B cell (primary cell): Measurements from ENCODE around the gene TMEM232. TPM values are rescaled to one million over a fixed set of nuclear protein-coding genes. Genes with fewer than 3 reads are reported as not detected.

Experiments
- ATAC-seq: fragments of 200-7000 bp; cut with Tn5 transposase; one replicate; pipeline ENCODE4 v1.10.0; 2021; ENCODE audit warnings: low read depth, mild to moderate bottlenecking, moderate number of reproducible peaks, moderate library complexity
- CTCF ChIA-PET: fragments of 350-600 bp; sonication (Branson Sonifier 250); formaldehyde crosslinking; loops from one replicate; lab custom pipeline; 2021; ENCODE audit warnings: antibody characterized with exemption, inconsistent platforms; lab: Charles Lee
- POLR2A ChIA-PET: fragments of 350-600 bp; sonication (Branson Sonifier 250); formaldehyde crosslinking; loops from one replicate; lab custom pipeline; 2021; ENCODE audit warnings: antibody characterized with exemption; lab: Charles Lee
- DNase-seq: peaks from one replicate; pipeline ENCODE4 v3.0.0; 2013
- H2AFZ ChIP-seq: 2 replicates; pipeline ENCODE4 v1.6.1; 2012; ENCODE audit warnings: mild to moderate bottlenecking, low read depth, low read length; ENCODE audit not compliant: insufficient read depth, poor library complexity, severe bottlenecking
- H3K27ac ChIP-seq, 2 donors: 1 replicate in 1 of 2; 2 replicates in 1 of 2; pipeline ENCODE4 v1.5.1; 2012 to 2013; ENCODE audit warnings: low read length in 2 of 2, mild to moderate bottlenecking in 2 of 2, moderate library complexity in 1 of 2
- H3K27me3 ChIP-seq, 4 experiments: fragments of 200-600 bp in 1 of 4; sonication (generic) in 1 of 4; replicated peaks in 1 of 4; 1 replicate in 2 of 4; 2 replicates in 2 of 4; pipeline versions ENCODE4 v1.6.1 to v1.7.0; 2013 to 2016; ENCODE audit warnings: low read length in 3 of 4, mild to moderate bottlenecking in 2 of 4, mixed read lengths in 1 of 4, moderate library complexity in 1 of 4; ENCODE audit not compliant: insufficient read depth in 4 of 4, control insufficient read depth in 3 of 4; ENCODE audit errors: control extremely low read depth in 1 of 4
- H3K36me3 ChIP-seq, 2 experiments: replicated peaks in 1 of 2; 1 replicate in 1 of 2; 2 replicates in 1 of 2; pipeline versions ENCODE4 v1.6.1 to v1.7.1; 2013; ENCODE audit warnings: low read length in 1 of 2; ENCODE audit not compliant: insufficient read depth in 2 of 2, control insufficient read depth in 1 of 2; ENCODE audit errors: control extremely low read depth in 1 of 2, extremely low read depth in 1 of 2
- H3K4me1 ChIP-seq, 2 donors: fragments of 200-600 bp in 1 of 2; sonication (generic) in 1 of 2; 1 replicate in 1 of 2; 2 replicates in 1 of 2; pipeline versions ENCODE4 v1.5.1 to v1.6.1; 2013 to 2017; ENCODE audit warnings: low read length in 2 of 2; ENCODE audit not compliant: control insufficient read depth in 2 of 2, insufficient read depth in 2 of 2
- H3K4me2 ChIP-seq: replicated peaks from 2 replicates; pipeline ENCODE3; 2012; ENCODE audit warnings: mild to moderate bottlenecking, low read depth, low read length; ENCODE audit not compliant: poor library complexity, severe bottlenecking
- H3K4me3 ChIP-seq, 5 experiments: fragments of 200-600 bp in 1 of 5; sonication (generic) in 1 of 5; 1 replicate in 3 of 5; 2 replicates in 2 of 5; pipeline versions ENCODE4 v1.5.1 to v1.7.0; 2011 to 2016; ENCODE audit warnings: low read length in 4 of 5, mild to moderate bottlenecking in 4 of 5, low read depth in 2 of 5, control low read depth in 1 of 5, moderate library complexity in 1 of 5; ENCODE audit not compliant: insufficient read depth in 1 of 5; ENCODE audit errors: control extremely low read depth in 1 of 5, extremely low read depth in 1 of 5
- H3K79me2 ChIP-seq: fragments of 200-600 bp; sonication (generic); one replicate; pipeline ENCODE4 v1.6.0; 2016; ENCODE audit warnings: low read length; ENCODE audit not compliant: control insufficient read depth, insufficient read depth
- H3K9ac ChIP-seq: fragments of 200-600 bp; sonication (generic); 2 replicates; pipeline ENCODE4 v1.6.1; 2017; ENCODE audit warnings: mild to moderate bottlenecking, low read length, moderate library complexity
- H3K9me3 ChIP-seq, 3 donors: one replicate each; pipeline versions ENCODE4 v1.6.1 to v1.7.1; 2013; ENCODE audit warnings: low read length in 2 of 3; ENCODE audit not compliant: control insufficient read depth in 2 of 3, insufficient read depth in 1 of 3; ENCODE audit errors: control extremely low read depth in 1 of 3
- H4K20me1 ChIP-seq: 2 replicates; pipeline ENCODE4 v1.6.0; 2012; ENCODE audit warnings: mild to moderate bottlenecking, low read length; ENCODE audit not compliant: insufficient read depth, control insufficient read depth, poor library complexity, severe bottlenecking
- H3K27ac Mint-ChIP-seq: one replicate; pipeline ENCODE4 v1.8.0; 2021; ENCODE audit warnings: mixed read lengths
- H3K27me3 Mint-ChIP-seq: one replicate; pipeline ENCODE4 v1.8.0; 2021; ENCODE audit warnings: mixed read lengths
- H3K4me1 Mint-ChIP-seq: one replicate; pipeline ENCODE4 v1.8.0; 2021; ENCODE audit warnings: mixed read lengths
- H3K4me3 Mint-ChIP-seq: one replicate; pipeline ENCODE4 v1.8.0; 2021; ENCODE audit warnings: mixed read lengths
- H3K9me3 Mint-ChIP-seq: one replicate; pipeline ENCODE4 v1.8.0; 2022; ENCODE audit warnings: mixed read lengths; ENCODE audit not compliant: insufficient read depth
- EZH2 ChIP-seq: IDR thresholded peaks from 2 replicates; pipeline ENCODE4 v1.6.1; 2012; ENCODE audit warnings: borderline replicate concordance, low read depth, mild to moderate bottlenecking, moderate library complexity, low read length; ENCODE audit not compliant: insufficient read depth, poor library complexity, severe bottlenecking
- WGBS: methylation state at CpG from one replicate; pipeline ENCODE4 v1.1.5; 2013; ENCODE audit warnings: missing lambda C conversion rate; ENCODE audit not compliant: insufficient coverage; 5-methylcytosine and 5-hydroxymethylcytosine counted together
- intact Hi-C: fragments of 100-400 bp; cut with micrococcal nuclease; formaldehyde crosslinking; loops from one replicate; pipeline ENCODE4 v1.10.0; 2022
- polyA plus RNA-seq: library from polyadenylated mRNA; depleted of rRNA; stranded (reverse); fragments of >200 nt; gene quantifications from 2 replicates; pipeline ENCODE4 v1.2.3, GENCODE V29; 2012
- total RNA-seq, 2 donors: library from RNA; stranded (reverse); fragments of 120-200 nt in 1 of 2; gene quantifications; 1 replicate in 1 of 2; 2 replicates in 1 of 2; pipeline versions ENCODE4 v1.2.3 to v1.2.4, GENCODE V29; 2013 to 2022
- TF ChIP-seq, protein P1 (sequence below): fragments of 200-600 bp; IDR thresholded peaks from one replicate; pipeline ENCODE4 v1.8.0; 2022; ENCODE audit warnings: antibody characterized with exemption, mild to moderate bottlenecking

The TMEM232 gene
- total and polyA plus RNA-seq, 2 donors (not counting 1 experiment from before 2014, with no cell fraction given), result 0.49 to 2.9 TPM

DNA sequence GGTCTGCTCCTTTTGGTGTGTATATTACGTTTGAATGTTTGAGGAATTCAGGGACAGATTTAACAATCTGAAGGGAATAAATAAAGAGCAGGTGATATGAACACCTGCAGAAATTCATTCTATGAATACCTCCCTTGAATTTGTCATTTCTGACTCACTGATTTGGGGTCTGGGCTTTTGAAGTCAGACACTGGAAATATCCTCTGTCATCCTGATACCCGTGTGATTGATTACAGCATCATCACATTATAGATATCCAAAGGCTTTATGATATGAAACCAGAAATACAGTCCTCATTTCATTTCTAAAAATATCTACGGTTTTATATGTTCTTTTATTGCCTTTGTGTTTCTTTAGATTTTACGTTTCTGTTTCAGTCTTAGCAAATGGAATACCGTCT is 68.5 kb downstream of the TMEM232 start:
- Mint-ChIP-seq H3K27ac (no peak overlapping the region), H3K4me3 (no peak overlapping the region), H3K9me3 (no peaks in the 10 kb centered on the region), H3K4me1 (no peaks in the 10 kb centered on the region), H3K27me3 (peaks cover 4% of the 10 kb centered on the region)
- Histone ChIP-seq H3K79me2 (no peaks in the 10 kb centered on the region), H2AFZ (no peak overlapping the region), H3K4me1 (no peaks in the 10 kb centered on the region), H3K4me2 (no peak overlapping the region), H3K27me3 (no peaks in the 10 kb centered on the region), H3K27ac (no peak overlapping the region), H3K4me3 (no peak overlapping the region), H3K36me3 (no peaks in the 10 kb centered on the region), H3K9ac (no peak overlapping the region), H4K20me1 (no peaks in the 10 kb centered on the region), H3K9me3 (no peaks in the 10 kb centered on the region)
- intact Hi-C loops, result no loop called here
- ChIA-PET POLR2A (no interaction called here), CTCF (no interaction called here)
- no CpG with 5 or more reads among the region's 5 CpGs for WGBS
- ATAC-seq (no peak), DNase-seq (no peak)
- TF ChIP-seq, protein P1, sequence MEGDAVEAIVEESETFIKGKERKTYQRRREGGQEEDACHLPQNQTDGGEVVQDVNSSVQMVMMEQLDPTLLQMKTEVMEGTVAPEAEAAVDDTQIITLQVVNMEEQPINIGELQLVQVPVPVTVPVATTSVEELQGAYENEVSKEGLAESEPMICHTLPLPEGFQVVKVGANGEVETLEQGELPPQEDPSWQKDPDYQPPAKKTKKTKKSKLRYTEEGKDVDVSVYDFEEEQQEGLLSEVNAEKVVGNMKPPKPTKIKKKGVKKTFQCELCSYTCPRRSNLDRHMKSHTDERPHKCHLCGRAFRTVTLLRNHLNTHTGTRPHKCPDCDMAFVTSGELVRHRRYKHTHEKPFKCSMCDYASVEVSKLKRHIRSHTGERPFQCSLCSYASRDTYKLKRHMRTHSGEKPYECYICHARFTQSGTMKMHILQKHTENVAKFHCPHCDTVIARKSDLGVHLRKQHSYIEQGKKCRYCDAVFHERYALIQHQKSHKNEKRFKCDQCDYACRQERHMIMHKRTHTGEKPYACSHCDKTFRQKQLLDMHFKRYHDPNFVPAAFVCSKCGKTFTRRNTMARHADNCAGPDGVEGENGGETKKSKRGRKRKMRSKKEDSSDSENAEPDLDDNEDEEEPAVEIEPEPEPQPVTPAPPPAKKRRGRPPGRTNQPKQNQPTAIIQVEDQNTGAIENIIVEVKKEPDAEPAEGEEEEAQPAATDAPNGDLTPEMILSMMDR, result no peak
- TF ChIP-seq EZH2, result no peak

DNA sequence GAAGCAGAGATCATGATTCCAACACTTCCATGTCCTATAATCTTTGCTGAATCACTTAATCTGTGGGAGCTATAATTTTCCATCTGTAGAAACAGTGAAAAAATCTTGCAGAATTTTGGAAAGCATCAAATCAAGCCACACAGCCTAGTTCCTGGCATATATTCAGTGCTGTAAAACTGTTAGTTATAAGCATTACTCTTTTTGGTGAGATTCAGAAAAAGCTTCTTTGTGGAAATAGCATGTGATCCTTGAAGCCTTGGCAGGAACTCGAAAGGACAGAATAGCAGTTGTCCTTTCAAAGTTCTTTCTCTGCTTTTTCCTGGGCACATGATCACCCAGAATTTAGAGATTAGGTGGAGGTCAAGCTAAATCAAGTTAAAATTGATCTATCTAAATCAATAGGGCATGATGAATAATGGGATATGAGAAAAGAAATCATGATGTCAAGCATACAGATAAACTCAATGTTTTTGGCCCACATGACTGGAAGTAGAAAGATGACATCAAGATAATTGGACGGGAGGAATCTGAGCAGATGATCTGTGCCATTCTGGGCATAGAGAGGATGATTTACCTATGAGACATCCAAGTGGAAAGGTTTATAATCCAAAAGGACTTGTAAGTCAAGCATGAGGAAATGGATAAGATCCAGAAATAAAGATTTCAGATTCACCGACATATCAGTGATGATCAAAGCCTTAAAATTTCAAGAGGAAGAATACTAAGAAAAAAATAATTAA is 73.1 kb downstream of the TMEM232 start:
- no peak overlapping the region for H3K27ac Mint-ChIP-seq
- 90% methylated on average over 2 of the region's 3 CpGs for WGBS

More for the DNA sequence above, 73.1 kb downstream of the TMEM232 start:
- CTCF ChIA-PET, result no interaction called here
- Mint-ChIP-seq H3K9me3 (no peaks in the 10 kb centered on the region), H3K4me1 (no peaks in the 10 kb centered on the region), H3K27me3 (peaks cover 9% of the 10 kb centered on the region), H3K4me3 (no peak overlapping the region)
- Histone ChIP-seq H2AFZ (no peak overlapping the region), H3K4me1 (no peaks in the 10 kb centered on the region), H3K27me3 (no peaks in the 10 kb centered on the region), H3K4me2 (no peak overlapping the region), H3K4me3 (no peak overlapping the region), H3K9ac (no peak overlapping the region), H3K36me3 (no peaks in the 10 kb centered on the region), H4K20me1 (no peaks in the 10 kb centered on the region), H3K27ac (no peak overlapping the region), H3K9me3 (no peaks in the 10 kb centered on the region), H3K79me2 (no peaks in the 10 kb centered on the region)
- no peak for ATAC-seq
- POLR2A ChIA-PET, result no interaction called here
- TF ChIP-seq EZH2, result no peak
- TF ChIP-seq, protein P1, result no peak
- intact Hi-C loops, result no loop called here
- no peak for DNase-seq
